Thoracic aorta (tissue), 2 donors: ENCODE measurements around the gene ARID1A. TPM values are rescaled to one million over a fixed set of nuclear protein-coding genes. Genes with fewer than 3 reads are reported as not detected.

ENCODE experiments used
- ATAC-seq: fragments of 150-250 bp; one replicate; pipeline ENCODE4 v1.8.0; 2017; ENCODE audit warnings: low read depth; ENCODE audit not compliant: insufficient number of reproducible peaks, low FRiP score
- DNase-seq: peaks from one replicate; pipeline ENCODE4 v3.0.0-alpha.2; 2020; ENCODE audit warnings: low spot score
- H3K27ac ChIP-seq, 2 donors: fragments of 200-600 bp; sonication (generic); 1 replicate in 1 of 2; 2 replicates in 1 of 2; pipeline ENCODE4 v1.5.1; 2016; ENCODE audit warnings: mild to moderate bottlenecking in 2 of 2, moderate library complexity in 2 of 2
- H3K27me3 ChIP-seq: fragments of 200-600 bp; sonication (generic); replicated peaks from 2 replicates; pipeline ENCODE4 v1.6.0; 2016; ENCODE audit warnings: mild to moderate bottlenecking; ENCODE audit not compliant: insufficient read depth
- H3K36me3 ChIP-seq: fragments of 200-600 bp; sonication (generic); one replicate; pipeline ENCODE4 v1.5.1; 2016
- H3K4me1 ChIP-seq, 2 donors: fragments of 200-600 bp; sonication (generic); 1 replicate in 1 of 2; 2 replicates in 1 of 2; pipeline versions ENCODE4 v1.5.1 to v1.6.0; 2016; ENCODE audit warnings: low read depth in 2 of 2, mild to moderate bottlenecking in 1 of 2; ENCODE audit not compliant: control insufficient read depth in 1 of 2
- H3K4me3 ChIP-seq: fragments of 200-600 bp; sonication (generic); 2 replicates; pipeline ENCODE4 v1.5.1; 2016; ENCODE audit warnings: mild to moderate bottlenecking
- H3K9me3 ChIP-seq: fragments of 200-600 bp; sonication (generic); 2 replicates; pipeline ENCODE4 v1.5.1; 2016
- total RNA-seq, 2 donors: library from RNA; depleted of rRNA; stranded (reverse); fragments of >200 nt; gene quantifications; one replicate each; pipeline versions ENCODE4 v1.1.0 to v1.2.3, GENCODE V29; 2016
- TF ChIP-seq, protein P1 (sequence below): fragments of 200-600 bp; sonication (generic); IDR thresholded peaks from one replicate; pipeline ENCODE4 v1.5.1; 2019; ENCODE audit warnings: antibody characterized with exemption

The ARID1A gene
- total RNA-seq, 2 donors from 2014 or later, result 53.6 to 69.2 TPM

- no peak overlapping the region for H3K4me3 ChIP-seq
- no peaks in the 10 kb centered on the region for H3K27me3 ChIP-seq
- H3K9me3 ChIP-seq, result no peaks in the 10 kb centered on the region
- TF ChIP-seq, protein P1, sequence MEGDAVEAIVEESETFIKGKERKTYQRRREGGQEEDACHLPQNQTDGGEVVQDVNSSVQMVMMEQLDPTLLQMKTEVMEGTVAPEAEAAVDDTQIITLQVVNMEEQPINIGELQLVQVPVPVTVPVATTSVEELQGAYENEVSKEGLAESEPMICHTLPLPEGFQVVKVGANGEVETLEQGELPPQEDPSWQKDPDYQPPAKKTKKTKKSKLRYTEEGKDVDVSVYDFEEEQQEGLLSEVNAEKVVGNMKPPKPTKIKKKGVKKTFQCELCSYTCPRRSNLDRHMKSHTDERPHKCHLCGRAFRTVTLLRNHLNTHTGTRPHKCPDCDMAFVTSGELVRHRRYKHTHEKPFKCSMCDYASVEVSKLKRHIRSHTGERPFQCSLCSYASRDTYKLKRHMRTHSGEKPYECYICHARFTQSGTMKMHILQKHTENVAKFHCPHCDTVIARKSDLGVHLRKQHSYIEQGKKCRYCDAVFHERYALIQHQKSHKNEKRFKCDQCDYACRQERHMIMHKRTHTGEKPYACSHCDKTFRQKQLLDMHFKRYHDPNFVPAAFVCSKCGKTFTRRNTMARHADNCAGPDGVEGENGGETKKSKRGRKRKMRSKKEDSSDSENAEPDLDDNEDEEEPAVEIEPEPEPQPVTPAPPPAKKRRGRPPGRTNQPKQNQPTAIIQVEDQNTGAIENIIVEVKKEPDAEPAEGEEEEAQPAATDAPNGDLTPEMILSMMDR, result no peak
- no peak for DNase-seq
- peak overlapping the region; percentile 79 to 82 for H3K27ac ChIP-seq
- peak; percentile 83 for ATAC-seq
- peaks cover 57% of the 10 kb centered on the region for H3K36me3 ChIP-seq
- H3K4me1 ChIP-seq, result peaks cover 36 to 47% of the 10 kb centered on the region in 2 donors
These were observed 76.9 kb downstream of the ARID1A start for GRCh38 chr1:26772687-26773086.

GRCh38 chr1:26774462-26774861 lies 78.6 kb downstream of the ARID1A start:
- TF ChIP-seq, protein P1, result no peak
- no peak for DNase-seq
- no peak overlapping the region for H3K4me3 ChIP-seq
- H3K4me1 ChIP-seq, result peaks cover 24 to 32% of the 10 kb centered on the region in 2 donors
- ATAC-seq, result no peak
- peak overlapping the region in 1 of 2 donors; percentile 79 for H3K27ac ChIP-seq
- peaks cover 66% of the 10 kb centered on the region for H3K36me3 ChIP-seq
- no peaks in the 10 kb centered on the region for H3K27me3 ChIP-seq
- H3K9me3 ChIP-seq, result no peaks in the 10 kb centered on the region

- peaks cover 71% of the 10 kb centered on the region for H3K36me3 ChIP-seq
These were observed 79.9 kb downstream of the ARID1A start for GRCh38 chr1:26775666-26776065.

DNA sequence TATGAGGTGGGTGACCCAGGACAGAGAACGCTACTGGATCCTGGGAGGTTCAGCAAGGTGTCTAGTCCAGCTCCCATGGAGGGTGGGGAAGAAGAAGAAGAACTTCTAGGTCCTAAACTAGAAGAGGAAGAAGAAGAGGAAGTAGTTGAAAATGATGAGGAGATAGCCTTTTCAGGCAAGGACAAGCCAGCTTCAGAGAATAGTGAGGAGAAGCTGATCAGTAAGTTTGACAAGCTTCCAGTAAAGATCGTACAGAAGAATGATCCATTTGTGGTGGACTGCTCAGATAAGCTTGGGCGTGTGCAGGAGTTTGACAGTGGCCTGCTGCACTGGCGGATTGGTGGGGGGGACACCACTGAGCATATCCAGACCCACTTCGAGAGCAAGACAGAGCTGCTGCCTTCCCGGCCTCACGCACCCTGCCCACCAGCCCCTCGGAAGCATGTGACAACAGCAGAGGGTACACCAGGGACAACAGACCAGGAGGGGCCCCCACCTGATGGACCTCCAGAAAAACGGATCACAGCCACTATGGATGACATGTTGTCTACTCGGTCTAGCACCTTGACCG lies 83.4 kb downstream of the ARID1A start:
- H3K27me3 ChIP-seq, result no peaks in the 10 kb centered on the region
- peaks cover 61% of the 10 kb centered on the region for H3K36me3 ChIP-seq
- H3K27ac ChIP-seq, result no peak overlapping the region
- peaks cover 10% of the 10 kb centered on the region in 2 donors for H3K4me1 ChIP-seq
- H3K9me3 ChIP-seq, result no peaks in the 10 kb centered on the region
- H3K4me3 ChIP-seq, result no peak overlapping the region
- ATAC-seq (no peak), DNase-seq (no peak)
- TF ChIP-seq, protein P1, result no peak

More at GRCh38 chr1:26775666-26776065, 79.9 kb downstream of the ARID1A start:
- DNase-seq (no peak), ATAC-seq (no peak)
- H3K27me3 ChIP-seq, result no peaks in the 10 kb centered on the region
- H3K4me3 ChIP-seq, result no peak overlapping the region
- no peak overlapping the region for H3K27ac ChIP-seq
- H3K9me3 ChIP-seq, result no peaks in the 10 kb centered on the region
- TF ChIP-seq, protein P1, result no peak
- peaks cover 23 to 30% of the 10 kb centered on the region in 2 donors for H3K4me1 ChIP-seq

DNA sequence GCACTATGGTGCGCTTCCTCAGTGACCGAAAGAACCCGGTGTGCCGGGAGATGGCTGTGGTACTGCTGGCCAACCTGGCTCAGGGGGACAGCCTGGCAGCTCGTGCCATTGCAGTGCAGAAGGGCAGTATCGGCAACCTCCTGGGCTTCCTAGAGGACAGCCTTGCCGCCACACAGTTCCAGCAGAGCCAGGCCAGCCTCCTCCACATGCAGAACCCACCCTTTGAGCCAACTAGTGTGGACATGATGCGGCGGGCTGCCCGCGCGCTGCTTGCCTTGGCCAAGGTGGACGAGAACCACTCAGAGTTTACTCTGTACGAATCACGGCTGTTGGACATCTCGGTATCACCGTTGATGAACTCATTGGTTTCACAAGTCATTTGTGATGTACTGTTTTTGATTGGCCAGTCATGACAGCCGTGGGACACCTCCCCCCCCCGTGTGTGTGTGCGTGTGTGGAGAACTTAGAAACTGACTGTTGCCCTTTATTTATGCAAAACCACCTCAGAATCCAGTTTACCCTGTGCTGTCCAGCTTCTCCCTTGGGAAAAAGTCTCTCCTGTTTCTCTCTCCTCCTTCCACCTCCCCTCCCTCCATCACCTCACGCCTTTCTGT lies 84.6 kb downstream of the ARID1A start:
- peaks cover 48% of the 10 kb centered on the region for H3K36me3 ChIP-seq
- H3K4me1 ChIP-seq, result peaks cover 12 to 15% of the 10 kb centered on the region in 2 donors
- no peaks in the 10 kb centered on the region for H3K27me3 ChIP-seq
- H3K27ac ChIP-seq, result peak overlapping the region in 1 of 2 donors; percentile 29
- H3K9me3 ChIP-seq, result no peaks in the 10 kb centered on the region
- TF ChIP-seq, protein P1, result no peak
- DNase-seq (no peak), ATAC-seq (no peak)
- H3K4me3 ChIP-seq, result no peak overlapping the region
